SK-N-SH treated with all-trans-retinoic acid at 6 μM for 48 hours (cell line): ENCODE data around the gene LRRC52.

ENCODE experiments used
- ATAC-seq: fragments of 200-7000 bp; cut with Tn5 transposase; 3 replicates; pipeline ENCODE4 v1.9.1; 2020; ENCODE audit warnings: mild to moderate bottlenecking, moderate library complexity
- ARNTL ChIP-seq: fragments of 450-650 bp; formaldehyde crosslinking; IDR thresholded peaks from 2 replicates; pipeline ENCODE4 v1.5.0; 2020; ENCODE audit warnings: low read depth, mild to moderate bottlenecking, moderate library complexity, borderline replicate concordance
- BACH2 ChIP-seq: fragments of 250-450 bp; sonication (Bioruptor Pico); IDR thresholded peaks from 2 replicates; pipeline ENCODE4 v1.9.0; 2021; ENCODE audit warnings: mild to moderate bottlenecking, borderline replicate concordance
- CREB5 ChIP-seq: fragments of 250-450 bp; sonication (Bioruptor Pico); IDR thresholded peaks from 2 replicates; pipeline ENCODE4 v1.5.1; 2020; ENCODE audit warnings: low read depth, mild to moderate bottlenecking, moderate library complexity
- CSDC2 ChIP-seq: fragments of 250-450 bp; sonication (Bioruptor Pico); IDR thresholded peaks from 2 replicates; pipeline ENCODE4 v1.5.0; 2020; ENCODE audit warnings: mild to moderate bottlenecking, moderate library complexity
- CSRNP3 ChIP-seq: fragments of 250-450 bp; sonication (Bioruptor Pico); IDR thresholded peaks from 2 replicates; pipeline ENCODE4 v1.5.1; 2021; ENCODE audit warnings: mild to moderate bottlenecking, moderate library complexity
- ESRRG ChIP-seq: fragments of 250-450 bp; sonication (Bioruptor Pico); IDR thresholded peaks from 2 replicates; pipeline ENCODE4 v1.6.1; 2021; ENCODE audit warnings: mild to moderate bottlenecking
- GLIS3 ChIP-seq: fragments of 250-450 bp; sonication (Bioruptor Pico); IDR thresholded peaks from 2 replicates; pipeline ENCODE4 v1.5.0; 2020; ENCODE audit warnings: mild to moderate bottlenecking, moderate library complexity
- ISL1 ChIP-seq: fragments of 250-450 bp; sonication (Bioruptor Pico); IDR thresholded peaks from 2 replicates; pipeline ENCODE4 v2.1.2; 2022; ENCODE audit warnings: mild to moderate bottlenecking, moderate library complexity
- OSR1 ChIP-seq: fragments of 250-450 bp; sonication (Bioruptor Pico); IDR thresholded peaks from 2 replicates; pipeline ENCODE4 v1.8.0; 2022; ENCODE audit warnings: moderate library complexity, mild to moderate bottlenecking, inconsistent platforms
- PATZ1 ChIP-seq: fragments of 250-450 bp; sonication (Bioruptor Pico); IDR thresholded peaks from 2 replicates; pipeline ENCODE4 v1.8.0; 2020; ENCODE audit warnings: mild to moderate bottlenecking, moderate library complexity, borderline replicate concordance
- PPARA ChIP-seq: fragments of 250-450 bp; sonication (Bioruptor Pico); IDR thresholded peaks from 2 replicates; pipeline ENCODE4 v1.5.0; 2020; ENCODE audit warnings: mild to moderate bottlenecking, borderline replicate concordance
- RARB ChIP-seq: fragments of 250-450 bp; sonication (Bioruptor Pico); IDR thresholded peaks from 2 replicates; pipeline ENCODE4 v1.8.0; 2021; ENCODE audit warnings: mild to moderate bottlenecking, moderate library complexity
- SNAI2 ChIP-seq: fragments of 250-450 bp; sonication (Bioruptor Pico); IDR thresholded peaks from 2 replicates; pipeline ENCODE4 v1.5.0; 2020; ENCODE audit warnings: mild to moderate bottlenecking, moderate library complexity
- TCF4 ChIP-seq: fragments of 250-450 bp; sonication (Bioruptor Pico); IDR thresholded peaks from 2 replicates; pipeline ENCODE4 v1.8.0; 2021; ENCODE audit warnings: mild to moderate bottlenecking, moderate library complexity, borderline replicate concordance
- TOX ChIP-seq: fragments of 250-450 bp; sonication (Bioruptor Pico); IDR thresholded peaks from 2 replicates; pipeline ENCODE4 v1.8.0; 2021; ENCODE audit warnings: mild to moderate bottlenecking, moderate library complexity, borderline replicate concordance
- ZC3H10 ChIP-seq: fragments of 250-450 bp; sonication (Bioruptor Pico); IDR thresholded peaks from 2 replicates; pipeline ENCODE4 v1.5.1; 2021; ENCODE audit warnings: mild to moderate bottlenecking, moderate library complexity
- ZFP3 ChIP-seq: fragments of 250-450 bp; sonication (Bioruptor Pico); IDR thresholded peaks from 2 replicates; pipeline ENCODE4 v1.5.0; 2020; ENCODE audit warnings: mild to moderate bottlenecking, moderate library complexity
- ZNF565 ChIP-seq: fragments of 450-650 bp; formaldehyde crosslinking; conservative IDR thresholded peaks from 2 replicates; pipeline ENCODE4 v1.5.0; 2020; ENCODE audit warnings: low read depth, mild to moderate bottlenecking, moderate library complexity
- ZNF70 ChIP-seq: fragments of 450-650 bp; formaldehyde crosslinking; IDR thresholded peaks from 2 replicates; pipeline ENCODE4 v1.5.0; 2020; ENCODE audit warnings: mild to moderate bottlenecking, moderate library complexity
- ZNF8 ChIP-seq: fragments of 450-650 bp; formaldehyde crosslinking; IDR thresholded peaks from 2 replicates; pipeline ENCODE4 v1.5.0; 2020; ENCODE audit warnings: mild to moderate bottlenecking, moderate library complexity
- TF ChIP-seq, protein P1 (sequence below): fragments of 250-450 bp; sonication (Bioruptor Pico); IDR thresholded peaks from 2 replicates; pipeline ENCODE4 v1.5.0; 2020; ENCODE audit warnings: mild to moderate bottlenecking, moderate library complexity

Gene LRRC52

DNA sequence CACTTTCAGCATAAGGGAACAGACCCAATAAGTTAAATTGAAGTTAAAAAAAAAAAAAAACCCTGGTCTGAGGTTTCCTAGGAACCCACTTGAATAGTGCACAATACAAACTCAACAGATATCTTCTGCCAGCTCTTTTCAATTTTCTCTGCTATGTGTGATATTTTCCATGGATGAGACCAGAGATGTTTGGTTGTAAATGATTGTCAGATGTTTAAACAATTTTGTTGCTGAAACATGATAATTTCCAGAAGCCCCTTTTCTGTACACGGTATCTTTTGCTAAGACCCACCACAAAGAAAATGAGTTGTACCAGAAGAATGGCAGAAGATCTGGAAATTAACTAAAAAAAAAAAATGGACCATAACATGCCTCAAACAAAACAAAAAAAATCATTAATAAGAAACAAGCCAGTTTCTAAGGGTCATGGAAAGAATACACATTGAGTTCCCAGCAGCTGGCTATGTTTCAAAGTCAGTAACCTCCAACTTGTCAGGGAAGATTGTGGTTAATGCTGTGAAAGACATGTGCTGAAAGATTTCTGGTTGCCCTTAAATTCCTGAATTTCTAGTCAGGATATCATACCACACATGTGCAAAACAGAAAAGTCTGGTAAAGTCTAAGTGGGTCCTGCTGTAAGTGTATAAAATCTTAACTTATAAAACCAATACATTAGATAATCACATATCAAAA is 51.6 kb downstream of the LRRC52 start:
- no peak for TF ChIP-seq ZNF8
- TF ChIP-seq BACH2 = no peak
- no peak for TF ChIP-seq PATZ1 (CRISPR knock-in tag)
- TF ChIP-seq RARB (CRISPR knock-in tag) = no peak
- TF ChIP-seq CREB5 (CRISPR knock-in tag) = no peak
- TF ChIP-seq TCF4 (CRISPR knock-in tag) = no peak
- no peak for TF ChIP-seq ARNTL (CRISPR knock-in tag)
- no peak for TF ChIP-seq CSRNP3 (CRISPR knock-in tag)
- TF ChIP-seq, protein P1, sequence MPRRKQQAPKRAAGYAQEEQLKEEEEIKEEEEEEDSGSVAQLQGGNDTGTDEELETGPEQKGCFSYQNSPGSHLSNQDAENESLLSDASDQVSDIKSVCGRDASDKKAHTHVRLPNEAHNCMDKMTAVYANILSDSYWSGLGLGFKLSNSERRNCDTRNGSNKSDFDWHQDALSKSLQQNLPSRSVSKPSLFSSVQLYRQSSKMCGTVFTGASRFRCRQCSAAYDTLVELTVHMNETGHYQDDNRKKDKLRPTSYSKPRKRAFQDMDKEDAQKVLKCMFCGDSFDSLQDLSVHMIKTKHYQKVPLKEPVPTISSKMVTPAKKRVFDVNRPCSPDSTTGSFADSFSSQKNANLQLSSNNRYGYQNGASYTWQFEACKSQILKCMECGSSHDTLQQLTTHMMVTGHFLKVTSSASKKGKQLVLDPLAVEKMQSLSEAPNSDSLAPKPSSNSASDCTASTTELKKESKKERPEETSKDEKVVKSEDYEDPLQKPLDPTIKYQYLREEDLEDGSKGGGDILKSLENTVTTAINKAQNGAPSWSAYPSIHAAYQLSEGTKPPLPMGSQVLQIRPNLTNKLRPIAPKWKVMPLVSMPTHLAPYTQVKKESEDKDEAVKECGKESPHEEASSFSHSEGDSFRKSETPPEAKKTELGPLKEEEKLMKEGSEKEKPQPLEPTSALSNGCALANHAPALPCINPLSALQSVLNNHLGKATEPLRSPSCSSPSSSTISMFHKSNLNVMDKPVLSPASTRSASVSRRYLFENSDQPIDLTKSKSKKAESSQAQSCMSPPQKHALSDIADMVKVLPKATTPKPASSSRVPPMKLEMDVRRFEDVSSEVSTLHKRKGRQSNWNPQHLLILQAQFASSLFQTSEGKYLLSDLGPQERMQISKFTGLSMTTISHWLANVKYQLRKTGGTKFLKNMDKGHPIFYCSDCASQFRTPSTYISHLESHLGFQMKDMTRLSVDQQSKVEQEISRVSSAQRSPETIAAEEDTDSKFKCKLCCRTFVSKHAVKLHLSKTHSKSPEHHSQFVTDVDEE (CRISPR knock-in tag) = no peak
- no peak for TF ChIP-seq ZNF70 (CRISPR knock-in tag)
- TF ChIP-seq TOX (CRISPR knock-in tag) = no peak
- no peak for TF ChIP-seq ISL1 (CRISPR knock-in tag)
- TF ChIP-seq ESRRG (CRISPR knock-in tag) = no peak
- no peak for TF ChIP-seq ZNF565 (CRISPR knock-in tag)
- TF ChIP-seq ZFP3 (CRISPR knock-in tag) = no peak
- no peak for TF ChIP-seq ZC3H10 (CRISPR knock-in tag)
- no peak for ATAC-seq

DNA sequence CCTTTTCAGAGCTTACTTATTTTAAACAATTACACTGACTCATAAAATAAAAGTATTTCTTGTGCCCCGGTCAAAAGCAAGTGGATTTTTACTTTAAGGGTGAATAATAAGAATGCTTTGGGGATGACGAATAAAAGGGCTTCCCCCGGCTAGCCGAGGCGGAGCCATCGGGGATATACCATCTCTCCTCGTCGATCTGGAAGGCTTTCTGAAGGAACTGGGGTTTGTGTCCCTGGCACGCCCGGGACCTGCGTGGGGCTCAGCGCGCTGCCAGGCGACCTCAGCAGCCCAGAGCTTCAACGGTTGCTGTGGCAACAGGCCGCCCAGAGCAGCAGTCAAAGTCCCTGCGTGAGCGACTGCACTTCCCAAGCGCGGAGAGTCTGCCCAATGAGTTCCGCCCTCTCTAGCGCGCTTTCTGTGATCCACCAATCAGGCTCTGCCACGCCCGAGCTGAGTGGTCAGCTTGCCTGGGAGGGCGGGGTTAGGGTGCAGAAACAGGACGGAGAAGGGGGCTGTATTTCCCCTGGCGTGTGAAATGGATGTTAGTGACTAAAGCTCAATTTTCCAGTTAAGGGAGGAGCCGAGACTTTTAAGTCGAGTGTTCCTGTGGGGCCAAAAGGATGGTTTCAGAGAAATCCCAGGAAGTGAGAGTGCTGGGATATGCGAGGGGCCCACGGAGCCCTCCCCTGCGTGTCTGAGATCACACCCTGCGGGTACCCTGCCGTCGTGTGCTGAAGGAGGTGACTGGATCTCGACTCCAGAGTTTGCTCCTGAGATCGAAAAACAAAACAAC is 54.3 kb downstream of the LRRC52 start:
- TF ChIP-seq TCF4 (CRISPR knock-in tag) (no peak), RARB (CRISPR knock-in tag) (0 out of 2 replicates have a peak, but pooled peaks have one; percentile 33)

GRCh38 chr1:165598676-165599059 is 54.9 kb downstream of the LRRC52 start:
- no peak for ATAC-seq
- TF ChIP-seq ZC3H10 (CRISPR knock-in tag) (no peak), SNAI2 (CRISPR knock-in tag) (no peak), ESRRG (CRISPR knock-in tag) (no peak)

More for the DNA sequence above, 54.3 kb downstream of the LRRC52 start:
- peak; percentile 99 for ATAC-seq

DNA sequence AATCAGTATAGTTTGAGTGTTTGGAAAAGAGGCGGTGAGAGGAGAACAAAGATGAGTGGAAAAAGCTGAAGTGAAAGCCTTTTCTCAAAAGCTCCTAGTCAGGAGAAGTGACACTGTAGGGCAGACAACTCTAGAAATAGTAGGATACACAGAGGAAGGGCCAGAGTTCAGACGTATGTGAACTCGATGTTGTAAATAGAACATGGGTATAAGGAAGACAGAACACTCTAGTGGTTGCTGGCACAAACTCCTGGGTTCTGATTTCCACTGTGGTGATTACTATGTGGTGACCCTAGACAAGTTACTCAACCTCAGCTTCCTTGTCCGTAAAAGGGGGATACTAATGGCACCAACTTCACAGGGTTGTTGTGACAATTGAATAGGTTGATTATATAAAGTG is 57.0 kb downstream of the LRRC52 start:
- ATAC-seq = no peak
- no peak for TF ChIP-seq PPARA (CRISPR knock-in tag)
- TF ChIP-seq, protein P1 (CRISPR knock-in tag) = no peak
- TF ChIP-seq CSDC2 (CRISPR knock-in tag) = no peak
- TF ChIP-seq CSRNP3 (CRISPR knock-in tag) = no peak
- no peak for TF ChIP-seq ZNF70 (CRISPR knock-in tag)
- TF ChIP-seq SNAI2 (CRISPR knock-in tag) = no peak
- no peak for TF ChIP-seq GLIS3
- no peak for TF ChIP-seq ZNF8
- no peak for TF ChIP-seq OSR1 (CRISPR knock-in tag)
- no peak for TF ChIP-seq ESRRG (CRISPR knock-in tag)
